Regular cardiac myocyte (primary cell): Measurements from ENCODE around the gene MEF2D. TPM values are rescaled to one million over a fixed set of nuclear protein-coding genes. Genes with fewer than 3 reads are reported as not detected.

Experiments used
- total RNA-seq: library from RNA; depleted of rRNA; stranded (reverse); fragments of >200 nt; gene quantifications from 2 replicates; pipeline ENCODE4 v1.2.3, GENCODE V29; 2014

The MEF2D gene
- total RNA-seq, result 3.1 and 4.5 TPM in 2 replicates

DNA sequence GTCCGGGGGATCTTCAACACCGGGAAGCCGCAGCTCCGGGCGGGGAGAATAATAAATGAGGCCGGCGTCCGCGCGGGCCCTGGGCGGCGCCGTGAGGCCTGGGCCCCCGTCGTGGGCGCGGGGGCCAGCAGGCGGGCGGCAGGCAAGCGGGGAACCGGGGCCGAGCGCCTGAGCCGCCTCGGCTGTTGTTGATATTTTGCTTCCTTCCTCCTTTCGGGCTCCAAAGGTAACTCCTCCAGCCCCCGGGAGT, at the start of gene MEF2D:
Gene MEF2D (minus strand): TSS at position 233 of the 250 bp plus-strand sequence. CDS start 17,483 bp downstream, outside the sequence.

Other genes starting within 250 kb of the MEF2D start
- 47.6 and 48.1 TPM in 2 replicates for gene SMG5, start 217.9 kb downstream of the MEF2D start, total RNA-seq
- gene TMEM79, start 216.4 kb downstream of the MEF2D start, total RNA-seq, result 1.3 and 1.4 TPM in 2 replicates
- 30.3 and 79.2 TPM in 2 replicates for gene GLMP, start 205.1 kb downstream of the MEF2D start, total RNA-seq
- gene VHLL, start 201.5 kb downstream of the MEF2D start, total RNA-seq, result 0.96 TPM in 1 of 2 replicates, not detected in the other
- 510 and 886 TPM in 2 replicates for gene CCT3, start 162.5 kb downstream of the MEF2D start, total RNA-seq
- gene TSACC, start 162.2 kb downstream of the MEF2D start, total RNA-seq, result 0.28 TPM in 1 of 2 replicates, not detected in the other
- gene RHBG, start 131.6 kb downstream of the MEF2D start, total RNA-seq, result not detected in 2 replicates
- gene IQGAP3, start 71.8 kb upstream of the MEF2D start, total RNA-seq, result 2.8 and 31.2 TPM in 2 replicates
- gene TTC24, start 78.9 kb upstream of the MEF2D start, total RNA-seq, result not detected in 2 replicates
- gene NAXE, start 91.0 kb upstream of the MEF2D start, total RNA-seq, result 72.7 and 74.6 TPM in 2 replicates
- gene GPATCH4, start 100.7 kb upstream of the MEF2D start, total RNA-seq, result 6.5 and 23.4 TPM in 2 replicates
- gene HAPLN2, start 118.6 kb upstream of the MEF2D start, total RNA-seq, result not detected in 2 replicates
- under 0.01 TPM in 1 of 2 replicates, not detected in the other for gene BCAN, start 141.3 kb upstream of the MEF2D start, total RNA-seq
- gene NES, start 176.6 kb upstream of the MEF2D start, total RNA-seq, result 49.6 and 145 TPM in 2 replicates
- gene CRABP2, start 204.8 kb upstream of the MEF2D start, total RNA-seq, result 7.9 and 8.1 TPM in 2 replicates
- gene METTL25B, start 227.7 kb upstream of the MEF2D start, total RNA-seq, result 10.4 and 12.8 TPM in 2 replicates
- 6.5 and 10.9 TPM in 2 replicates for gene ISG20L2, start 228.0 kb upstream of the MEF2D start, total RNA-seq
- 30.7 and 69.2 TPM in 2 replicates for gene MRPL24, start 240.3 kb upstream of the MEF2D start, total RNA-seq